22Rv1 (cell line): Measurements from ENCODE around the gene RILPL2.

Experiments
- ZFX ChIP-seq: fragments of 450-650 bp; IDR thresholded peaks from 2 replicates; pipeline ENCODE4 v1.6.1; 2017; ENCODE audit warnings: antibody characterized with exemption, borderline replicate concordance
- TF ChIP-seq, protein P1 (sequence below): fragments of 450-650 bp; IDR thresholded peaks from 2 replicates; pipeline ENCODE4 v1.5.1; 2017; ENCODE audit warnings: mild to moderate bottlenecking

DNA sequence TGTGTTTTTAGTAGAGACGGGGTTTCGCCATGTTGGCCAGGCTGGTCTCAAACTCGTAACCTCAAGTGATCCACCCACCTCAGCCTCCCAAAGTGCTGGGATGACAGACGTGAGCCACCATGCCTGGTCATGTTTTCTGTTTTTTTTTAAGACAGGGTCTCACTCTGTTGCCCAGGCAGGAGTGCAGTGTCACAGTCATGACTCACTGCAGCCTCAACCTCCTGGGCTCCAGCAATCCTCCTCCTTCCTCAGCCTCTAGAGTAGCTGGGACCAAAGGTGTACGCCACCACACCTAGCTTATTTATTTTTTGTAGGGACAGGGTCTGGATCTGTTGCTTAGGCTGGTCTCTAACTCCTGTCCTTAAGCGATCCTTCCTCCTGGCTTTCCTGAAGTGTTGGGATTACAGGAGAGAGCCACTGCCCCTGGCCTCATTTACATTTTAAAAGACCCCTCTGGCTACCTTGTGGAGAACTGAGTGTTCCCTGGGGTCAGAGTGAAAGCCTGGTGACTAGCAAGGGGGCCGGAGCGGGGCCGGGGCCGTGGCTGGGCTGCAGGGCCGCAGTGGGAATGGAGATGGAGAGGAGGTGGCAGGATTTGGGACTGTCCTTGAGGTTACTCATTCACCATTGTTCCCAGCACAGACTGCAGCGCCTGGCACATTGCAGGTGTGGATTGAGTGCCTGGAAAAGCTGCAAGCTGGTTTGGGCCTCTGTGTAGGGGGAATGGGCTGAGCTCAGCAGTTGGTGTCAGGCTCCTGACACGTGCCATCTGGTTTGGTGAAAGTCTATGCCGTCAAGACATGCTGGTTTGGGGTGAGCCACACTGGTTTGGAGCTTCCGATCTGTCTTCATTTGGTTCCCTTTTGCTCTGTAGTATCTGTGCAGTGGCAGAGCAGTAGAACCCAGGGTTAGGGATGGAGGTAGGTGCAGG, 34.5 kb downstream of the RILPL2 start:
- TF ChIP-seq, protein P1, sequence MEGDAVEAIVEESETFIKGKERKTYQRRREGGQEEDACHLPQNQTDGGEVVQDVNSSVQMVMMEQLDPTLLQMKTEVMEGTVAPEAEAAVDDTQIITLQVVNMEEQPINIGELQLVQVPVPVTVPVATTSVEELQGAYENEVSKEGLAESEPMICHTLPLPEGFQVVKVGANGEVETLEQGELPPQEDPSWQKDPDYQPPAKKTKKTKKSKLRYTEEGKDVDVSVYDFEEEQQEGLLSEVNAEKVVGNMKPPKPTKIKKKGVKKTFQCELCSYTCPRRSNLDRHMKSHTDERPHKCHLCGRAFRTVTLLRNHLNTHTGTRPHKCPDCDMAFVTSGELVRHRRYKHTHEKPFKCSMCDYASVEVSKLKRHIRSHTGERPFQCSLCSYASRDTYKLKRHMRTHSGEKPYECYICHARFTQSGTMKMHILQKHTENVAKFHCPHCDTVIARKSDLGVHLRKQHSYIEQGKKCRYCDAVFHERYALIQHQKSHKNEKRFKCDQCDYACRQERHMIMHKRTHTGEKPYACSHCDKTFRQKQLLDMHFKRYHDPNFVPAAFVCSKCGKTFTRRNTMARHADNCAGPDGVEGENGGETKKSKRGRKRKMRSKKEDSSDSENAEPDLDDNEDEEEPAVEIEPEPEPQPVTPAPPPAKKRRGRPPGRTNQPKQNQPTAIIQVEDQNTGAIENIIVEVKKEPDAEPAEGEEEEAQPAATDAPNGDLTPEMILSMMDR, result no peak
- no peak for TF ChIP-seq ZFX
